ENCODE results near the gene ABHD2.

The ABHD2 gene

GRCh38 chr15:89195836-89196235 lies 107.6 kb downstream of the ABHD2 start:
- DNase-seq: no peak

- no peak for DNase-seq
Measured at GRCh38 chr15:89196241-89196640, 108.0 kb downstream of the ABHD2 start.

GRCh38 chr15:89196994-89197393 lies 108.7 kb downstream of the ABHD2 start:
- DNase-seq: no peak

GRCh38 chr15:89197503-89197971 lies 109.3 kb downstream of the ABHD2 start:
- DNase-seq: no peak

GRCh38 chr15:89198196-89198595 lies 109.9 kb downstream of the ABHD2 start:
- no peak for DNase-seq

GRCh38 chr15:89198934-89199333 lies 110.7 kb downstream of the ABHD2 start:
- no peak for DNase-seq

- DNase-seq: no peak
Measured at GRCh38 chr15:89199746-89200145, 111.5 kb downstream of the ABHD2 start.

- DNase-seq: no peak
Measured at GRCh38 chr15:89200182-89200581, 111.9 kb downstream of the ABHD2 start.

GRCh38 chr15:89201465-89202005 lies 113.3 kb downstream of the ABHD2 start:
- no peak for DNase-seq

GRCh38 chr15:89203705-89204273 lies 115.5 kb downstream of the ABHD2 start:
- peak in 1 of 2 donors; percentile 24 for DNase-seq

- DNase-seq: no peak
Measured at GRCh38 chr15:89205991-89206585, 117.8 kb downstream of the ABHD2 start.

- DNase-seq: peak; percentile 59 to 72
Measured at GRCh38 chr15:89206908-89207331, 118.7 kb downstream of the ABHD2 start.

- DNase-seq: no peak
Measured at GRCh38 chr15:89208256-89208655, 120.0 kb downstream of the ABHD2 start.

GRCh38 chr15:89209057-89209456 lies 120.8 kb downstream of the ABHD2 start:
- no peak for DNase-seq

GRCh38 chr15:89211678-89212170 lies 123.5 kb downstream of the ABHD2 start:
- DNase-seq: no peak

GRCh38 chr15:89215627-89216026 lies 127.4 kb downstream of the ABHD2 start:
- no peak for DNase-seq

GRCh38 chr15:89217031-89217430 lies 128.8 kb downstream of the ABHD2 start:
- DNase-seq: no peak

GRCh38 chr15:89217686-89218376 lies 129.6 kb downstream of the ABHD2 start:
- no peak for DNase-seq

GRCh38 chr15:89218531-89218930 lies 130.3 kb downstream of the ABHD2 start:
- no peak for DNase-seq

- DNase-seq: no peak
Measured at GRCh38 chr15:89221543-89221942, 133.3 kb downstream of the ABHD2 start, which contains the start of gene RLBP1. Gene RLBP1 (minus strand): TSS chr15:89221579. CDS start chr15:89218975, 2,604 bp downstream.

- no peak for DNase-seq
Measured at GRCh38 chr15:89225588-89225987, 137.3 kb downstream of the ABHD2 start.

GRCh38 chr15:89226359-89227221 lies 138.3 kb downstream of the ABHD2 start:
- no peak for DNase-seq

- no peak for DNase-seq
Measured at GRCh38 chr15:89227425-89227824, 139.2 kb downstream of the ABHD2 start.

Data from CD4-positive, alpha-beta T cell treated with Interferon alpha-2 for 1 hour (primary cell).